SH-SY5Y (cell line): ENCODE results near the gene PPP1CA.

Experiments used
- GATA2 ChIP-seq: IDR thresholded peaks from 2 replicates; pipeline ENCODE4 v1.6.1; 2011; ENCODE audit warnings: mild to moderate bottlenecking, low read depth, low read length
- GATA3 ChIP-seq: IDR thresholded peaks from 2 replicates; pipeline ENCODE4 v1.6.1; 2011; ENCODE audit warnings: low read depth, mild to moderate bottlenecking, low read length, moderate library complexity

DNA sequence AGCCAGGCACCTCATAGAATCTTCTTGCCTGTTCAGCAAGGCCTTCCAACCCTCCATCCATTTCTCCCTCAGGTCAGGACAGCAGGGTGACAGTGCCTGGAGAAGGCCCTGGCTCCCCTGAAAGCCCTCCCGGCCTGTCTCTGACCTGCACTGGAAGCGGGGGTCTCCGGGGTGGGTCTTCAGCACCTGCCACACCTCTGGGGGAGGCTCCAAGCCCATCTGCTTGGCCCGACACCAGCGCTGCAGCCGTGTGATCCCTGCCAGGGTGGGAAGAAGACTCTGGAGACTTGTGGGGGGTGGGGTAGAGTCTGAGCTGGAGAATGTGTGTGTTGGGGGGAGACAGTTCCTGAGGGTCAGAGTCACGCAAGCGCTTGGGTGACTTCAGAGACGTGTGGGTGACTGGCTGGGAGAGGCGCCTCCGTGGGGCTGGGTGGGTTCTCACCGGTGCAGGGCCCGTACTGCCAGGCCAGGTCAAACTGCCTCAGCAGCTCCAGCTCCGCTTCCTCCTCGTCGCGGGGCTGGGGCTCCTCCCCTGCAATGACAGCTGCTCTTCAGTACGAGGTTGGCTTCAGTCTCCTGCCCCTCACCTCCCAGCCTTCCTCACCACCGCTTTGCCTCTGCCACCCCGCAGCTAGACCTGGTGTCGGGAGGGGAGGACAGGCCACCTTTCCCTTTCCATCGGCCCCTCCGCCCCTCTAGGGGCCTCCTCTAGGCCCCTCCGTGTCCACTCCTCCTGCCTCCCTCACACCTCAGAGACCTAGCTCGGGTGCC is 48.9 kb downstream of the PPP1CA start:
- TF ChIP-seq GATA3 = no peak
- no peak for TF ChIP-seq GATA2
